GM21528 (cell line): ENCODE results near the gene ZNF683.
"Not testable (repeated sequence)": the region's sequence is repeated elsewhere in the genome, so short reads cannot be mapped to it uniquely, and the experiment has no call there.

Experiments
- ATAC-seq: cut with Tn5 transposase; IDR thresholded peaks from one replicate; pipeline ENCODE4 v1.9.1; 2021; ENCODE audit warnings: mild to moderate bottlenecking, moderate library complexity; ENCODE audit not compliant: unreplicated experiment, low FRiP score

The ZNF683 gene

GRCh38 chr1:26372611-26373010, at the start of gene ZNF683:
ZNF683 (minus strand) TSS chr1:26372750; CDS start chr1:26368571, 4,179 bp downstream.
- not testable (repeated sequence) for ATAC-seq

DNA sequence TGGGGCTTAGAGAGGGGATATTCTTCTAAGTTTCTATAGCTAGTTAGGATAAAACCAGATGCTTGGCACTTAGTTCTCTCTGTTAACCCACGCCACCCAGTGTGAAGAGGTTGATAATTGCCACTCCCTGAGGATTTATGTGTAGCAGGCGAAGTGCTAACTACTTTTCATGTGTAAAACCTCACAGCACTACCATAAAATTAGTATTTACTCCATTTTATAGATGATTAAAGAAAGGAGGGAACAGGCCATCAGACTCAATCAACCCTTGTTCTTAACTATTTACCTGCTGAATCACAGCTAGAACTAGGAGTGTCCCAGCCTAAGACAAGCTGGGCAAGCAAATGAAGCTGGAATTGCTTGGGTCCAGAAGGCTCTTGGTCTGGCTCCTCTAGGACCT, 46.9 kb upstream of the ZNF683 start:
- ATAC-seq: no peak

- no peak for ATAC-seq
These were observed 46.4 kb upstream of the ZNF683 start for GRCh38 chr1:26418865-26419349.

GRCh38 chr1:26417111-26417759, 44.7 kb upstream of the ZNF683 start:
- ATAC-seq: no peak

GRCh38 chr1:26413031-26413430, 40.5 kb upstream of the ZNF683 start:
- ATAC-seq: no peak

GRCh38 chr1:26412180-26412840, 39.8 kb upstream of the ZNF683 start:
- no peak for ATAC-seq

DNA sequence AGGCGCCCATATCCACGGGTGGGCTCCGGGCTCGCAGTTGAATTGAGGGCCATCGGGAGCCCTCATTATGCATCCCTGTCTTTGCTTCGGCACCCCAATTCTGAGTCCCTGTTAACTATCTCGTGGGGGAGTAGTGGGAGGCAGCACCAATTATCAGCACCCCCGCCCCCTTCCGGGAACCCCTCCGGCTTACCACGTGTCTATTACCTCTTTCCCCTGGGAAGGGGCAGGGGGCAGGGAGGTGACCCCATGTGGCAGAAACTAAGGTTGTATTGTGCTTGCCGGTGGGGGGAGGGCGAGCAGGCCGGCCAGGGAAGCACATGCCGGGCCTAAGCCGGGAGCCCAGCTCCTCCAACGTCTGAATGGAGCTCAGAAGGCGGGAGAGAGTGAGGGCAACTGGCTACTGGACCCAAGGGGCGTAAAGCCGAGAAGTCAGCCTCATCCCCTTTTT, 39.1 kb upstream of the ZNF683 start:
- ATAC-seq: no peak

GRCh38 chr1:26410706-26411623, 38.4 kb upstream of the ZNF683 start, which contains the start of gene LIN28A:
LIN28A (plus strand) TSS chr1:26410817; CDS start chr1:26410892, 75 bp downstream.
- ATAC-seq: no peak

- ATAC-seq: no peak
These were observed 36.7 kb upstream of the ZNF683 start for GRCh38 chr1:26409191-26409807.

DNA sequence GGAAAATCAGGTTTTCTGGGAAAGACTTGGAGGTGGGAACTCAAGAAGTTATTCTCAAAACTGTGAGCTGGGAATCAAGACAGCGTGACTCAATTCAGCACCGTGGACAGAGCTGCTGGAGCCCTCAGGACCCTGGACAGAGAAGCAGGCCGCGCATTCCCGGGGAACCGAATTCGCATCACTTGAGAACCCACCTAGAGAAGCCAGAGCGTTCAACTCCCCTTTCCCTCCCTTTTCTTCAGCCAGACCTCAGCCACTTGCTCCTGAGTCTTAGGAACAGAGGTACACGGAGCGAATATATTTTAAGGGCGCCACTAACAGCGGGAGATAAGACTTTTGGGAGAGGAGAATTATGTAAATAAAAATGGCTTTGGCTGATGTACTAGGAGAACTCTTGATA, 36.1 kb upstream of the ZNF683 start:
- ATAC-seq: no peak

- no peak for ATAC-seq
These were observed 32.8 kb upstream of the ZNF683 start for GRCh38 chr1:26405281-26405915.

GRCh38 chr1:26404641-26405040, 32.1 kb upstream of the ZNF683 start:
- ATAC-seq: no peak

DNA sequence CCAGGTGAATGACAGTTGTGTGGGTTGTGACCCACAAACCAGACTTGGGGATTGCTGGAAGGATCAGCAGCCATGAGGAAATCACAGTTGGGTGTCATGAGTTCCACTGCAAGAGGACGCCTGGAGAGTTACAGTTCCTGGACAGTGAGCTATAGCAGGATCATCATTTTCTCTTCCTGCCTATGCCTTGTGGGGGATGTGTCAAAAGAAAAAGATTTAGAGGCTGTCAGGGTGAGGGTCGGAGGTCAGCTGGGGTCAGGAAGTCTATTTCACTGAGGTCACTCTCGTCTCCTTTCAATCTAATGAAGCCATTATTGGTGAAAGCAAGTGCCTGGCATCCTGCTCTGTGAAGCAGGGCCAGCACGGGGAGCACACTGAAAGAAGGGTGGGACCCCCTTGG, 31.1 kb upstream of the ZNF683 start:
- no peak for ATAC-seq

GRCh38 chr1:26401891-26402290, 29.3 kb upstream of the ZNF683 start:
- ATAC-seq: no peak

DNA sequence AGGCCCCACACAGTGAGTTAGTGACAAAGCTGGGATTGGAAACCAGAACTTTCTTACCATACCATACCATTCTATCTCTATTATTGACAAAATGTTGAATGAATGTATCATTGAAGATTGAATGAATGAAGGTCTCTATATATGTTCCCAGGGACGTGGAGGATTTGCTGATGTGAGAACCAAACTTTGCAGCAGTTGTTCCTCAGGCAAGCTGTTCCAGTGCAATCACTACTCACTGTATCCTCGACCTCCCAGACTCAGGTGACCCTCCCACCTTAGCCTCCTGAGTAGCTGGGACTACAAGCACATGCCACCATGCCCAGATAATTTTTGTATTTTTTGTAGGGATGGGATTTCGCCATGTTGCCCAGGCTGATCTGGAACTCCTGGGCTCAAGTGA, 26.5 kb upstream of the ZNF683 start:
- ATAC-seq: no peak

DNA sequence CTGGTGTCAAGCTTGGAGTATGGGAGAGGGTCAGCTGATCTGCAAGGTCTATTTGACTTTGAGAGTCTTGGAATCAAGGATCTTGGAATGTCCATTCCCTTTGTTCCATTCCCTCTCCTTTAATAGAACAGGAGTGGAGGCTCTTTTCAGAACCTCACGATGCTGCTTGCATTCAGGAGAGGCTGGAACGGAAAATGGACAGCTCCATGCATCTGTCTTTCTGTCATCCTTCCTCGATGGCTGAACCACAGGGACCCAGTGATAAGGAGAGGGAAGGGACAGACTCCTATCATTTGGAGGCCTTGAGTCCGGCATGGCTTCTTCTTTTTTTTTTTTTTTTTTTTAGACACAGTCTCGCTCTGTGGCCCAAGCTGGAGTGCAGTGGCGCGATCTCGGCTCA, 23.2 kb upstream of the ZNF683 start:
- no peak for ATAC-seq

DNA sequence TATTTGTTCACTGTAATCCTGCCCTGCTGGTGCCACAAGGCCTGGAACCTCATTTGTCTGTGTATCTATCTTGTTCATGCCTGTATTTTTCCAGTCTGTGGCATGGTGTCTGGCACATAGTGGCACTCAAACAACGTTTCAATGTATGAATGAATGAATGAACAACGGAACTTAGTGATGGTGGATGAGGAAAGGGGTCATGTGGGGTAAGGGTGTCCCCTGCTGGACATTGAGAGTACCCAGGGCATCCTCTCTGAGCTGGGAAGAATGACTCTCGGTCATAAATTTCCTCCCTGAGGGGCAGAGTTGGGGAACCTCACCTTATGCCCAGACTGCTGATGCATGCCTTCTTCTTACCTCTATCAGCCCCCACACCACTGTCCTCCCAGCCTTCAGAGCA, 18.9 kb upstream of the ZNF683 start:
- no peak for ATAC-seq

DNA sequence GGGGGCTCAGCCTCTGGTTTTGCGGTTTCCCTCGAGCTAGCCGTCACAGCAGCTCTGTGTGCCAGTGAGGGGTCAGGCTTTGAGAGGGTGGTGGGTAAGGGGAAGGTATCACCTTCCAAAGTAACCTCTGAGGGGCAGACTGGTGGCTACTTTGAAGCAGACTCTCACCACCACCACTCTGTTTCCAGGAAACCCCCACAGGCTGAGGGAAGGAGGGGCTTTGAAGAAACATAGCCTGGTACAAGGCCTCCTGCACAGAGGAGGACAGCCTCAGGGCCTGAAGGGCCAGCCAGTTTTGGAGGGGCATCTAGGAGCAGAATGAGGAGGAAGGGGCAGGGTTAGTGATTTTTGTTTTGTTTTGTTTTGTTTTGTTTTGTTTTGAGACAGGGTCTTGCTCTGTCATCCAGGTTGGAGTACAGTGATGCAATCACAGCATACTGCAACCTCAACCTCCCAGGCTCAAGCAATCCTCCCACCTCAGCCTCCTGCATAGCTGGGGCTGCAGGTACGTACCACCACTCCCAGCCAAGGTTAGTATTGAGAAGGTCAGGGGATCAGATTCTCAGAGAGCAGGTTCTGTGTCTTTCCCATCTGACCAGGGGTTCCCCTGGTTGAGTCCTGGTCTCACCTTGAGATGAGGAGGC, 17.2 kb upstream of the ZNF683 start:
- ATAC-seq: no peak

GRCh38 chr1:26388791-26389445, 16.4 kb upstream of the ZNF683 start:
- no peak for ATAC-seq
